SJSA1 (cell line): ENCODE measurements around the gene ORC6. TPM values are rescaled to one million over a fixed set of nuclear protein-coding genes. Genes with fewer than 3 reads are reported as not detected.

ENCODE experiments used
- DNase-seq, 2 experiments: peaks; one replicate each; pipeline ENCODE4 v3.0.0-alpha.2; 2015 to 2020; ENCODE audit warnings: low spot score in 2 of 2, low read depth in 1 of 2
- H3K27ac ChIP-seq: fragments of 250-450 bp; sonication (Bioruptor Pico); 2 replicates; pipeline ENCODE4 v1.5.1; 2020; ENCODE audit warnings: mild to moderate bottlenecking, moderate library complexity
- H3K27me3 ChIP-seq: fragments of 250-450 bp; sonication (Bioruptor Pico); replicated peaks from 2 replicates; pipeline ENCODE4 v1.5.1; 2020; ENCODE audit warnings: mild to moderate bottlenecking, moderate library complexity
- H3K36me3 ChIP-seq: fragments of 250-450 bp; sonication (Bioruptor Pico); 2 replicates; pipeline ENCODE4 v1.5.1; 2020; ENCODE audit warnings: mild to moderate bottlenecking
- H3K4me1 ChIP-seq: fragments of 250-450 bp; sonication (Bioruptor Pico); replicated peaks from 2 replicates; pipeline ENCODE4 v1.6.1; 2021; ENCODE audit warnings: mild to moderate bottlenecking
- H3K4me3 ChIP-seq: fragments of 250-450 bp; sonication (Bioruptor Pico); 2 replicates; pipeline ENCODE4 v1.5.1; 2020; ENCODE audit warnings: mild to moderate bottlenecking
- H3K9me3 ChIP-seq: fragments of 250-450 bp; sonication (Bioruptor Pico); replicated peaks from 2 replicates; pipeline ENCODE4 v1.5.1; 2020; ENCODE audit warnings: mild to moderate bottlenecking
- total RNA-seq: library from RNA; depleted of rRNA; stranded (reverse); fragments of >200 nt; shearing (Covaris generic); gene quantifications from 2 replicates; pipeline ENCODE4 v1.2.3, GENCODE V29; 2014

ORC6 gene
- total RNA-seq, 1 experiment from 2014 or later, result 78.5 TPM

DNA sequence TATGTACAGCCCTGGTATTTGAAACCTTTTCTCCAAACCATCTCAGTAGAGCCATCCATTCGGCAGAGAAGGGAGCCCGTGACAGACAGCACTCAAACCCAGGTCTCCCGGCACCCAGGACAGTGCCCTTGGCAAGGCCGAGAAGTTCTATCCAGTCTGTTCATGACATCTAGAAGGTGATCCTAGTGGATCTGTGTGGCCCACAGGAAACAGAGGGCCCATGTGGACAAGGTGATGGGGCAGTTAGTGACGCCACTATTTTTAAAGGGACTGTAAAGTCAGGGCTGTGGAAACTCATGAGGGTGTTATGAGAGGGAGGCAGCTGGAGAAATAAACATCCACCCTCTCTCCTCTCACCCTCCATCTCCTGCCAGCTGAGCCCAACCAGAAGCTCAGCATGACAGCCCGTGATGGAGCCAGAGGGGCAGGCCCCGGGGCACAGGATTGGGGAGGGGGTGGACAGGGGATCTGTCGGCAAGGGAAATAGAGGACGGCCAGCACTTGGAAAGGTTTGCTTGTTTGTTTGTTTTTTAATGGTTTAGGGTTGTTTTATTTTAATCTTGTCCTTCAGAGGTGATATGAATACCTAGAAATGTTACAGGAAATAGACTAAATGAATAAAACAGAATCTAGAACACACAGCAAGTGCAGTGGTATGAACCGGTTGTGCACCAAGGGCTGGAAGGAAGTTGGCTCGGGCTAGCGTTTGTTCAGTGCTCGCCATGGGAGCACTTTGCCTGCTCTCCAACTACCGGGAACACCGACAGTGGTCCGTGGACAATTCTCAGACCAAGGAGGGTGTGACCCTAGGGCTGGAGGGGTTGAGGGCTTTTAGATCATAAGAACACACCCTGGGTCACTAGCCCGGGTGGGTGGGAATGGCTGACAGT lies 41.6 kb downstream of the ORC6 start:
- Histone ChIP-seq H3K36me3 (no peaks in the 10 kb centered on the region), H3K27me3 (no peaks in the 10 kb centered on the region), H3K4me3 (no peak overlapping the region), H3K27ac (no peak overlapping the region), H3K9me3 (no peaks in the 10 kb centered on the region), H3K4me1 (peaks cover 8% of the 10 kb centered on the region)
- no peak for DNase-seq

DNA sequence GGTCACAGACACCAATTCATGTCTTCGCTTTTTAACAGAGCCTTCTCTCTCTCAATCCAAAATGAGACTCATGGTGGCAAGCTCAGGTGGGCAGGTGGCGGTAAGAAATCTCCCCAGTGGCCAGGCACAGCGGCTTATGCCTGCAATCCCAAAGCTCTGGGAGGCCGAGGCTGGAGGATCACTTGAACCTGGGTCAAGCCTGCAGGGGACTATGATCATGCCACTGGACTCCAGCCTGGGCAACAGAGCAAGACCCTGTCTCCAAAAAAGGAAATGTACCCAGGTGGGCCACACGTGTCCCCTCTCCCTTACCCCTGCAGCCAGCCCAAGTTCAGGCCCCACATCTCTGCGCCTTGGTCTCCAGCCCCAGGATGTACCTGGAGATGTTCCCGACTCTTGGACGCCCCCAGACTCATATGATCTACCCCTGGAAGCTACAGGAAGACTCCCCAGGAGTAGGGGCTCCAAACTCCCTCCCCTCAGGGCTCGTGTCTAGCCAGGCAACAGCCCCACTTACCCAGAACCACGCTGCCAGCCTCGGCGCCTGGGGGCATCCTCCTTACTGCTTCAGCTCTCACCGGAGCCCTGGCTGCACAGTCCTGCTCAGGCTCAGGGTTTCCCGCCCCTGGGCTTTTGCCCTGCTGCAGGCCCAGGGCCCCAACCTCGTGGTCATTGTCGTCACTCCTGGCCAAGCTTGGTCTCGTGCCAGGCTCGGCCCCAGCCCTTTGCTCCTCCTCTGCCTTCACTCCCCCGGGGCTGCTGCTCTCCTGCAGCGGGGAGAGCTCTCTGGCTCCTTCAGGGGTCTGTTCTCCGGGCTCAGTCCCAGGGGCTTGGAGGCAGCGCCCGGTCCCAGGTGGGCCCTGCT lies 42.5 kb downstream of the ORC6 start:
- H3K36me3 ChIP-seq, result no peaks in the 10 kb centered on the region
- H3K27me3 ChIP-seq, result no peaks in the 10 kb centered on the region
- no peak overlapping the region for H3K27ac ChIP-seq
- peaks cover 3% of the 10 kb centered on the region for H3K4me1 ChIP-seq
- no peaks in the 10 kb centered on the region for H3K9me3 ChIP-seq
- H3K4me3 ChIP-seq, result no peak overlapping the region
- no peak for DNase-seq

DNA sequence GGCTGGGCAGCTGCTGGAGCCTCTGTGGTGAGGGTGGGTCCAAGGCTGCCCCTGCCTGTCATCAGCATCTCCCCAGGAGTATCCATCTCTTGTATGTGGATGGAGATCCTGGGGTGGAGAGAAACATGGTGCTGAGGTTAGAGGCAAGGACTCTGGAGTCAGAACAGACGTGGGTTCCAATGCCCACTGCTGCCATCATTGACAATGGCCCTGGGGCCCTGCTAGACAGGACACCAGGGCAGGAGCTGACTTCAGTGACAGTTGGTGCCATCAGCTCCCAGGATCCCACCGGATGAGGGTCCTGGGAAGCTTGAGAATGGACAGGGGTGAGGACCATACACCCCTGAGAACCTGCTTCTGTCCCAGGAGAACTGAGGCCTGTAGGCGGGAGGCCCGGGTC lies 43.1 kb downstream of the ORC6 start:
- no peaks in the 10 kb centered on the region for H3K36me3 ChIP-seq
- no peak overlapping the region for H3K4me3 ChIP-seq
- DNase-seq, result no peak
- no peaks in the 10 kb centered on the region for H3K9me3 ChIP-seq
- H3K27ac ChIP-seq, result no peak overlapping the region
- no peaks in the 10 kb centered on the region for H3K4me1 ChIP-seq
- H3K27me3 ChIP-seq, result no peaks in the 10 kb centered on the region

DNA sequence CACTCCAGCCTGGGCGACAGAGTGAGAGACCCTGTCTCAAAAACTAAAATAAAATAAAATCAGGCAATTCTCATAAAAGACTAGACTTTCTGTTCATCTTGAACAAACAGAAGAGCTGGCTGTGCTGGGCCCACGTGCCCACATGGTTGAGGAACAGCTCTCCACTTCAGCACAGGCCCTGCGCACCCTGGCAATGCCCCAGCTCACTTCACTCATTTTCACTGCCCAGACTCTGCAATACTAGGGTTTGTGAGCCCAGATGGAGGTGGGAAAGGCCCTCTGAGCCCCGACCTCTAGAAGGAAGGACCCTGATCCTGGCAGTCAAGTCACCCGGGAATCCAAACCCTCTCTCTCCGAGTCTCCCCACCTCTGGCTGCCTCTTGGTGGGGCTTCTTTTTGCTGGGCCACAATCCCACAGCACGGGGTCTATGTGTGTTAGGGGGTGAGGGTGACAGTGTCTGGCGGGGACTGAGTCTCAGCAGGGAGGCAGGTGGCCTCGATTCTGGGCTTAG lies 43.9 kb downstream of the ORC6 start:
- no peak overlapping the region for H3K27ac ChIP-seq
- no peaks in the 10 kb centered on the region for H3K9me3 ChIP-seq
- no peaks in the 10 kb centered on the region for H3K36me3 ChIP-seq
- no peaks in the 10 kb centered on the region for H3K27me3 ChIP-seq
- DNase-seq, result no peak
- H3K4me1 ChIP-seq, result no peaks in the 10 kb centered on the region
- no peak overlapping the region for H3K4me3 ChIP-seq

DNA sequence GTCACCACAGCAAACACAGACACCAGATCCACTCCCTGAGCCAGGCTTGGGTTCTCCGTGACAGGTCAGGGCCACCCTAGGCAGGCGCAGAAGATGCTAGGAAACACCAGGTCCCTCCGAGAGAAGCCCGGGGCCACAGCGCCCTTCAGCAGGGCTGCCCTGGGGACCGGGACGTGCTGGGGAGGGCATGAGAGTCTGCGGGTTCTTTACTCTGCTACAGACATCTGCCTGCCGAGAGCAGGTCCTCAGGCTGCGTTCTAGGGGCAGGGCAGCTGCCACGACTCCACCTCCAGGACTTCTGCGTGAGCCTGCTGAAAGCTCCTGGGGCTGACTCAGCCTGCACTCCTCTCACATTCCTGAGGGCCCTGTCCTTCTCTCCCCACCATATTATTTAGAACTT lies 47.2 kb downstream of the ORC6 start:
- no peak for DNase-seq
- H3K4me3 ChIP-seq, result no peak overlapping the region
- H3K9me3 ChIP-seq, result no peaks in the 10 kb centered on the region
- H3K4me1 ChIP-seq, result no peaks in the 10 kb centered on the region
- H3K27me3 ChIP-seq, result no peaks in the 10 kb centered on the region
- H3K27ac ChIP-seq, result no peak overlapping the region
- no peaks in the 10 kb centered on the region for H3K36me3 ChIP-seq

DNA sequence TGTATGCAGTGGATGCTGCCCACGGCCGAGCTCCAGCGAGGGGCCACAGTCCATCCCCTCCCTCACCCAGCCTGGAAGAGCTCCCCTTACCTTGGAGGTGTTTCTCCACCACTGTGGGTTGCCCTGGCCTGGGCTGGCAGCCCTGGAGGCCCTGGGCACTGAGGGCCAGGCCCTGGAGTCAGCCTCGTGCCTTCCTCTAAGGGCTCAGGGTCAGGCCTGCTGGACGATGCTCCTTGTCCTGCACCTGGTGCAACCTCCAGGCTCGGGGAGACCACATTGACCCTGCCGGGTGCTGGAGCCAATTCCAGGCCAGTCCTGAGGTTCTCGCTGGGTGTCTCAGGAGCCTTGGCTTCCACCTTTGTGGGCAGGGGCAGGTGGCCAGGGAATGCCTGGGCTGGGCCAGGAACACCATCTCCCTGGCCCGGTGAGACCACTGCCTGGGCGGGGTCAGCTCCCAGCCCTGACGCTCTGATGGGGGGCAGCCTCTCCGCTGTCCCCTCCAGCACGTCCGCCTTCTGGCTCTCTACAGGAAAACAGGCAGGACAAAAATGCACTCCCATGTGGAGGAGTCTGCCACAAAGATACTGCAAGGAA lies 48.3 kb downstream of the ORC6 start:
- no peak for DNase-seq
- no peak overlapping the region for H3K4me3 ChIP-seq
- no peaks in the 10 kb centered on the region for H3K9me3 ChIP-seq
- no peak overlapping the region for H3K27ac ChIP-seq
- H3K4me1 ChIP-seq, result no peaks in the 10 kb centered on the region
- no peaks in the 10 kb centered on the region for H3K27me3 ChIP-seq
- no peaks in the 10 kb centered on the region for H3K36me3 ChIP-seq

DNA sequence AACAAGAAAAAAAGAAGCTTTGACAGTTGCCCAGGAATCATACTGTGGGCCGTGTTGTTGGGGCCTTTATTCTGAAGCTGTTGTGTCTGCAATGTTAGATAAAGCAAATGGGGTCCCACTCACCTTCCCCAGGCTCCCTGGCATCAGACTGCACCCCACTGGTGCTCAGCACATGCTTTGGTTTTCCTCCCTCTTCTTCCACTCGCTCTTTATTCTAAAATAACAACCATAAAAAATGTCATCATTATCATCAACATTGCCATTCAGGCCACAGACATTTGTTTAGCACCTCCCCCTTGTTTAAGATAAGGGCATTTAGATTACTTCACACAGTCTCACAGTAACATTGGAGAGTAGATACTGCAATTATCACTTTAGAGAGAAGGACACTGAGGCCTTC lies 50.5 kb downstream of the ORC6 start:
- Histone ChIP-seq H3K27ac (no peak overlapping the region), H3K9me3 (no peaks in the 10 kb centered on the region), H3K36me3 (no peaks in the 10 kb centered on the region), H3K4me1 (no peaks in the 10 kb centered on the region), H3K4me3 (no peak overlapping the region), H3K27me3 (no peaks in the 10 kb centered on the region)
- no peak for DNase-seq

DNA sequence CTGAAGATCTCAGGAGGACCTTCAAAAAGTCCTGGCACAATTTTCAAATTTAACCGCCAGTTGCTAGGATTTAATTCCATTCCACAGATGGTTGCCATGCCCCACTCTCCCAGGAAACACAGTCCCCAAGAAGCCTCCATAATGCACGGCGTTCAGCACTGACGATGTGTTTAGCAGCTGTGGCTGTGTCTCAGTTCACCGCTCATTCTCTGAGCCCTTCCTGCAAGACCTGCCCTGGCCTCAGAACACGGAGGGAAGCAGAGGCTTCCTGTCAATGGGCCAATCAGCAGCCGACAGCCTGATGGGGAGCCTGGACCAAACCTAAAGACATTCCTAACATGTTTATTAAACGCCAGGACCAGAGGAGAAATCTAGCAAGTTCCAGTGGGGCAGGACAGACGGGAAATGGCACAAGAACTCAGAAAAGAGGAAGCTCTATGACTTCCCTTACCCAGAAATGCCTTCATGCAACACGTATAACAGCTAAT lies 53.8 kb downstream of the ORC6 start:
- no peak overlapping the region for H3K27ac ChIP-seq
- no peak for DNase-seq
- H3K36me3 ChIP-seq, result no peaks in the 10 kb centered on the region
- H3K9me3 ChIP-seq, result no peaks in the 10 kb centered on the region
- H3K4me1 ChIP-seq, result no peaks in the 10 kb centered on the region; the same call in 1 of the 2 replicates
- H3K27me3 ChIP-seq, result no peaks in the 10 kb centered on the region
- H3K4me3 ChIP-seq, result no peak overlapping the region

DNA sequence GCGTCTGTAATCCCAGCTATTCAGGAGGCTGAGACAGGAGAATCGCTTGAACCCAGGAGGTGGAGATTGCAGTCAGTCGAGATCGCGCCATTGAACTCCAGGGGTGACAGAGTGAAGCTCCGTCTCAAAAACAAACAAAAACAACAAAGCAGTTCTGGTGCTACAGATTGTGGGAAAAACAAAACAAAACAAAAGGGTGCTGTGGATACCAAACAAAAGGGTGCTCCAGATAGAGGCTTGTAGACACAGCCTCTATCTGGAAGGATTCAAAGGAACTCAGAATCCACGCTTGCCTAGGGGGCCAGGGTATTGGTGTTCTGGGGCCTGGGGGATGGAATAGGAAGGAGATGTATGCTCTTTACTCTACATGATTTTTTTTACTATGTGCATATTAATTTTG lies 56.2 kb downstream of the ORC6 start:
- H3K9me3 ChIP-seq, result no peaks in the 10 kb centered on the region
- no peak for DNase-seq

DNA sequence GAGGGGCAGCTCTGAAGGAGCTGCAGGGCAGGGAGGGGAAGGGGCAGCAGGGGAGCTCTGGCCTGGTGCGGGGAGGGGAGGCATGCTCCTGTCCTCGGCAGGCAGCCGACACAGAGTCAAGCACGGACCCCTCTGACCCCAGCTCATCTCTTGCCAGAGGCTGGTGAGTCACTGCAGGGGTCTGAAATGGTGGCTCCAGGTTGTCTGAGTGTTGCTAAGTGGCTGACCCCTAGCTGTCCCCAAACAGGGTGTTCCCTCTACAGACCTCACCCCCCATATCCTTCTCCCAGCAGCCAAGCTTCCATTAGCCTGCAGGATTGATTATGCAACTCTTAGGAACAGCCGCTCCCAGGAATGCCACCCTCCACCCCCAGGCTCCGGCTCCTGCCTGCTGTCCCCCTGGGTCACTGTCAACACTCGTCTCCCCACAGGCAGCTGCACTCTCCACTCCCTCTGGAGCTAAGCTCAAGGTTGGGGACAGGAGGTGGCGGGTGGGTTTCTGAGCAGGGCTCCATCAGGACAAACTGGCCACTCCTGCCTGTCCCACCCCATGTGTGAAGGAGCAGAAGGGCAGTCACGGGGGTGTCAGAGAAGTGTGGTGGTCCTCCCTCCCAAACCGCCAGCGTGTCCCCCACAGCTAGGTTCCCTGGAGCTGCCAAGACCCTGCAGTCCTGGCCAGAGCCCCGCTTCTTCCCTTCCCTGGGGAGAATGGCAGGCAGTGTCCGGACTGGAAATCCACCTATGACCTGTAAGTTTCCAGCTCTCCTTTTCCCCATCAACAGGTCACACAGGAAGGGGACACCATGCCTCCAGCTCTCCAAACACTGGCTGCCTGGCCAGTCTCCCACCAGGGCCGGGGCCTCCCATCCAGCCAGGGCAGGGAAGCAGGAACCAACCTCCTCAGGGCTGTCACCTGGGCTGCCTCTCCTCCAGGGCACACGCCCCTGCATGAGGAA lies 57.6 kb downstream of the ORC6 start:
- DNase-seq, result no peak
- H3K9me3 ChIP-seq, result no peaks in the 10 kb centered on the region
- H3K36me3 ChIP-seq, result no peaks in the 10 kb centered on the region
- no peaks in the 10 kb centered on the region for H3K27me3 ChIP-seq
- no peak overlapping the region for H3K4me3 ChIP-seq
- H3K4me1 ChIP-seq, result no peaks in the 10 kb centered on the region; the same call in 1 of the 2 replicates
- H3K27ac ChIP-seq, result no peak overlapping the region

More for the DNA sequence above, 56.2 kb downstream of the ORC6 start:
- Histone ChIP-seq H3K36me3 (no peaks in the 10 kb centered on the region), H3K4me1 (no peaks in the 10 kb centered on the region; the same call in 1 of the 2 replicates), H3K27ac (no peak overlapping the region), H3K4me3 (no peak overlapping the region), H3K27me3 (no peaks in the 10 kb centered on the region)
